Muscle of back (tissue), 11 donors: ENCODE data around the gene MBD6. TPM values are rescaled to one million over a fixed set of nuclear protein-coding genes. Genes with fewer than 3 reads are reported as not detected.
"Not testable (repeated sequence)": the region's sequence is repeated elsewhere in the genome, so short reads cannot be mapped to it uniquely, and the experiment has no call there.

Experiments used
- DNase-seq, 3 donors: peaks; one replicate each; pipeline versions ENCODE4 v3.0.0 to v3.0.0-alpha.2; 2013
- polyA plus RNA-seq, 10 donors: library from polyadenylated mRNA; unstranded; fragments of 120-200 nt; gene quantifications; one replicate each; pipeline ENCODE4 v1.2.1, GENCODE V29; 2013; ENCODE audit not compliant: insufficient read length in 10 of 10

The MBD6 gene
- polyA plus RNA-seq, 10 donors: 29.4 to 50.0 (median 36.5) TPM

GRCh38 chr12:57549203-57549908, 26.7 kb downstream of the MBD6 start:
- no peak for DNase-seq

DNA sequence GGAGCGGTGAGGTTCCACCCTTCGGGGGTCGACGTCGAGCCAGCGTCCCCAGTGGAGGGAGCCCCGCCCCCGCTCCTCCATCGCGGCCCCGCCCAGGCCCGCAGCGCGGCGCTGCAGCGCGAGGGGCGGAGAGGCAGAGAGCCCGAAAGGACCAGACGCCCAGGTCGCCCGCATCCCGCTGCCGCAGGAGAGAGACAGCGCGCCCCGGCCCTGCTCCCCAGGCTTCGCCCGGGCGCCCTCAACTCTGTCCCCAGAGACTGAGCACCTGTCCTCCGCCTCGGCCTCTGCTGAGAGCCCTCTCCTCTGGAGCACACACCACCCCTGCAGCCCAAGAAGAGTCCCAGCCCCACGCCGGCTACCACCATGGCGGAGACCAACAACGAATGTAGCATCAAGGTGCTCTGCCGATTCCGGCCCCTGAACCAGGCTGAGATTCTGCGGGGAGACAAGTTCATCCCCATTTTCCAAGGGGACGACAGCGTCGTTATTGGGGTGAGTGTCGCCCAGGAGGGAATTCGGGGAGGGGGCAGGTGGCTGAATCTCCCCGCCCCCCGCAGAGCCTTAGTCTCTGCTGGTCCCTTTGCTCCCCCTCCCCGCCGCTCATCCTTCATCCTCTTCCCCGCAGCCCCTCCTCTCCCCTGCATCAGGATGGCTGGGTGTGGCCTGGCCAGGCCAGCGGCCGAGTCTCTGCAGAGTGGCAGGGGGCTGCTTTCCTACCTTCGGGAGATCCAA, 27.5 kb downstream of the MBD6 start, which contains the start of gene KIF5A:
Gene KIF5A, plus strand, starts transcription at position 136 of the 732 bp plus-strand sequence. Its CDS starts 228 bp downstream, at position 364.
- DNase-seq: no peak

DNA sequence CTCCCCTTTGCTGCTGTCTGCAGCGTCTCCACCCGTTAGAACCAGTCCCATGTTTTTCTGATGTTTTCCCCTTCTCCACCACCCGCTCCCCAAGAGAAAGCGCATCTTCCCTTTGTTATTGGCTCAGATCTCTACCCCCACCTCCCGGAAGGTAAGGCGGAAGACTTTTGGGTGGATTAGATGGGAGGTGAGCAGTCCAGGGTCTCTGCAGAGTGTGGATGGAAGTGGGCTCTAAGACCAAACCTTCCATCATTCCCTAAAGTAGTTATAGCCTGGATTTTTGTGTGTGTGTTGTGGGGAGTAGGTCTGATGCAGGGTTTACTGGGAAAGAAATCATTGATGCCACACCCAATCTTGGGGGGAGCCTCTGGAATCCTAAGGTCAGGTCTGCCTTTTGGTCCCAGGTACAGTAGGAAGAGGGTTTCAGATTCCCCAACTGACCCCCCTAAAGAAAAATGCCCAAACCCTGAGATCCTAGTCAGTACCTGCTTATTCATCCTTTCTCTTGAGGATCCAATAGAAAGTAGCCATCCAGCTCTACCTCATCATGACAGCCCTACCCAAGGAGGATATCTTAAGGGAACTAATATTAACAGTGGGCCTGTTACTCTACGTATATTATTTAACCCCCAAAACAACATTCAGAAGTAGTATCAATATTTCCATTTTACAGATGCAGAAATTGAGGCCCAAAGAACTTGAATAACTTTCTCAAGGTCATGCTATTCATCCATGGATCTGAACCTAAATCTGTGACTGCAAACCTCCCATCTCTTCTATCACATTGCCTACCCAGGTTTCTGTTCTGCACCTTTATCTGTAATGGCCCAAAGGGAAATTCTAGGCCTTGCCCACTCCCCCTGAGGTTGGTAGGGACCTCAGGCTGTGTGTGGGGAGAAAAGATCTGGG, 28.3 kb downstream of the MBD6 start:
- DNase-seq: no peak

- no peak for DNase-seq
Observed at GRCh38 chr12:57551637-57552305, 29.1 kb downstream of the MBD6 start.

- no peak for DNase-seq
Observed at GRCh38 chr12:57552306-57552651, 29.7 kb downstream of the MBD6 start.

DNA sequence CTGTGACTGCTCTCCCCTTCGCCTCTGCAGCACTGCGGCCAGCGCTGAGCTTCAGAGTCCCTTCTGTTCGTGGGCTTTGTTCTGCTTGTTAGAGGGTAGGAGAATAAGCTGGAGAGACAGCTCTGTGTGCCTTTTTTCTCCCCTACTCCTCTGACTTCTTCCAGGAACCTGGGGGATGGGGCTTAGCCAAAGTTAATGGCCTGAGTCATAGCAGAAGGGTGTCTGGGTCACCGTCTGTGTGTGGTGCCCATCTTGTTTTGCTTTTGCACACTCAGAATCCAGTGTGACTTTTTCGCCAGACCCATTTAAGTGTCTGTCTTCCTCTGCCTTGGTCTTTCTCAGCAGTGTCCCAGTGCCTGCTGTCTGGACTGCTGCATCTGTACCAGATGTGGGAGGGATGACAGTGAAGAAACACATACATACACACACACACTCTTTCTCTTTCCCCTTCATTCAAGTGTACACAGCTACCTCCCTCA, 30.2 kb downstream of the MBD6 start:
- DNase-seq: no peak

- DNase-seq: no peak
Observed at GRCh38 chr12:57553343-57554202, 30.9 kb downstream of the MBD6 start.

- DNase-seq: no peak
Observed at GRCh38 chr12:57554453-57554852, 31.8 kb downstream of the MBD6 start.

DNA sequence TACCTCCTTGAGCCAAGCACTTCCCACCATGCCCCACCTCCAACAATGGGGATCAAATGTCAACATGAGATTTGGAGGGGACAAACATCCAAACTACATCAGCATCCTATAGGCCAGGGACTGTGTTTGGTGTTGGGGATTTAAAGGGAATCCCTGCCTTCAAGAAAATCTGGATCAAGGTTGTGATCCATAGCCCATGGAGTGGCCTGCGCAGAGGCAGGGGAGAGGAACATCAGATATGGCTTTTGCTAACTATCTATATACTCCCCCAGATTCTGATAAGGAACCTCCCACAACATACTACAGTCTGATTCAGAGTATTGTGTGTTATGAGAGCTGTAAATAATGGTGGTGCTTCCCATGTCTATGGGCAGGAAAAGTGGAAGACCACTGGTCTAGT, 32.3 kb downstream of the MBD6 start:
- DNase-seq: no peak

- DNase-seq: no peak
Observed at GRCh38 chr12:57558864-57559263, 36.2 kb downstream of the MBD6 start.

DNA sequence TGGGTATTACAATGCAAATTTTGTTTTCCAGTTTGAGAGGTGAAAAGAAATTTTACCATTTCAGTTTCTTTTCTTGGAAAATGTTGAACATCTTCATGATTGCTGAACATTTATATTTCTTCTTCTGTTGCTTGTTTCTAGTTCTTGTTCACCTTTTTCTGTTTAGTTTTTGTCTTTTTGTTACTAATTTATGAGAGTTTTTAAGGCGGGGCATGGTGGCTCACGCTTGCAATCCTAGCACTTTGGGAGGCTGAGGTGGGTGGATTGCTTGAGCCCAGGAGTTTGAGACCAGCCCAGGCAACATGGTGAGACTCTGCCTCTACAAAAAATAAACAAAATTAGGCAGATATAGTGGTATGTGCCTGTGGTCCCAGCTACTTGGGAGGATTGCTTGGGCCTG, 37.9 kb downstream of the MBD6 start:
- DNase-seq: no peak

DNA sequence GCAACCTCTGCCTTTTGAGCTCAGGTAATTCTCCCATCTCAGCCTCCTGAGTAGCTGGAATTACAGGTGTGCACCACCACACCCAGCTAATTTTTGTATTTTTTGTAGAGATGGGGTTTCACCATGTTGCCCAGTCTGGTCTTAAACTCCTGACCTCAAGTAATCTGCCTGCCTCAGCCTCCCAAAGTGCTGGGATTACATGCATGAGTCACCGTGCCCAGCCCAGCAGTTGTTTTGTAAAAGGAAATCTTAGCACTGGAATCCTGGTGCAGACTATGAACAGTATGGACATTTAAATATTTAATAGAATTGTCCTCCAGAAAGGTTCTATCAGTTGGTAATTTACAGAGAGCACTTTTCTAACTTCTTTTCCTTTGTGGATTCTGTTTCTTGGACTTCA, 38.5 kb downstream of the MBD6 start:
- not testable (repeated sequence) for DNase-seq

GRCh38 chr12:57563358-57563757, 40.7 kb downstream of the MBD6 start:
- DNase-seq: no peak

DNA sequence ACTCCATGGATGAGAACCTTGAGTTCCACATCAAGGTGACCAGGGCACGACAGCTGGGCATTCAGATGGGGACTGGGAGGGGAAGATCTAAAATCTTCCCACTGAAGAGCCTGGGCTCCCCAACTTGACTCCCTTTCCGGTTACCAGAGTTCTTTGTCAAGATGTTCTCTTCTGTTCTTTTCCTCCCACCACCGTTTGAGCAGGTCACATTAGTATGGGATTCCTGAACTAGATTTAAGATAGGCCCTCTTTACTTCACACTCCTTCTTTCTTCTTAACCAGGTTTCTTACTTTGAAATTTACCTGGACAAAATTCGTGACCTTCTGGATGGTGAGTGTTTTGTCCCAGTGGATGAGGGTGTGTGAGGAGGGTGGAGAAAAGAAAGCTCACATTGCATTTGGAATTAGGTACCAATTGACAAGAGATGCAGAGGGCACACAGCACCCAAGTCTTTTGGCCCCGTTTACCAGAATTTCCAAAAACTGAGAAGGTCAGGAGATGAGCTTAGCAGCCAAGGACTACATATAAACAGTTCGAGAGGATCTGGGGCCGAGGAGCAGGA, 41.6 kb downstream of the MBD6 start:
- DNase-seq: no peak

- no peak for DNase-seq
Observed at GRCh38 chr12:57568838-57569237, 46.2 kb downstream of the MBD6 start.

- no peak for DNase-seq
Observed at GRCh38 chr12:57569858-57570257, 47.2 kb downstream of the MBD6 start.

- not testable (repeated sequence) for DNase-seq
Observed at GRCh38 chr12:57570438-57570837, 47.8 kb downstream of the MBD6 start.

DNA sequence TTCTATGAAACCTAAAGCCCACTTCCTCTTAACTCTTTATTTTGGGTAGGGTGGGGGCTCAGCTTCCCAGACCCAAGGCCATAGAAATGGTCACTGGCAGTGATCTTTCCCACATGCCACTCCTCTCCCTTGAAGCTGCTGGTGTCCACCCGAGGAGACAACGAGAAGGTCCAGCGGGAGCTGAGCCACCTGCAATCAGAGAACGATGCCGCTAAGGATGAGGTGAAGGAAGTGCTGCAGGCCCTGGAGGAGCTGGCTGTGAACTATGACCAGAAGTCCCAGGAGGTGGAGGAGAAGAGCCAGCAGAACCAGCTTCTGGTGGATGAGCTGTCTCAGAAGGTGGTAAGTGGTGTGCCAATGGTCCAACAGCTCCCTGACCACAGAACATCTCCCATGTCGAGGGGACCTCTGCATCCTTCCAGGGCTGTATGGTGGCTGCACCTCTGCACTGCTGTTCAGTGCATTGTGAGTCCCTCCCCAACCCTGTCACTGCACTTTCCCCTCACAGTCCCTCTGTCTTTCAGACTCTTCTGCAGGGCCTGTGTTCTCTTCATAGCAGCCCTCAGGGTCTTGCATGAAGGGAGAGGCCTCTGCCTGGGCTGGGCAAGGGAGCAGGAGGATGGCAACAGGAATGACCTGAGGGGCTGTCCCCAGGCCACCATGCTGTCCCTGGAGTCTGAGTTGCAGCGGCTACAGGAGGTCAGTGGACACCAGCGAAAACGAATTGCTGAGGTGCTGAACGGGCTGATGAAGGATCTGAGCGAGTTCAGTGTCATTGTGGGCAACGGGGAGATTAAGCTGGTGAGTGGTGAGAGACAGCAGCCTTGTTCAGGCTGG, 49.5 kb downstream of the MBD6 start:
- DNase-seq: no peak

DNA sequence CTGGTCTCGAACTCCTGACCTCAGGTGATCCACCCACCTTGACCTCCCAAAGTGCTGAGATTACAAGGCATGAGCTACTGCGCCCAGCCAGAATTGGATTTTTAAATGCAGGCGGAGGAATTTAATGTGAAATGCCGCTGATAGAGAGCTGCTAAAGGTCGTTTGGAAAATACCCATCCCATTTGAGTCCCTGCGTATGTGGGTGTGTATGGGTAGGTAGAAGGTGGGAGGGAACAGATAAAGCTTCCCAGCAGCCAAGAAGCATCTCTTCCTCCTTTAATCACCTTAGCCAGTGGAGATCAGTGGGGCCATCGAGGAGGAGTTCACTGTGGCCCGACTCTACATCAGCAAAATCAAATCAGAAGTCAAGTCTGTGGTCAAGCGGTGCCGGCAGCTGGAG, 52.2 kb downstream of the MBD6 start:
- no peak for DNase-seq
